Measurements from ENCODE around the gene CNOT3.
"Not testable (repeated sequence)": the region's sequence is repeated elsewhere in the genome, so short reads cannot be mapped to it uniquely, and the experiment has no call there.

Gene CNOT3

DNA sequence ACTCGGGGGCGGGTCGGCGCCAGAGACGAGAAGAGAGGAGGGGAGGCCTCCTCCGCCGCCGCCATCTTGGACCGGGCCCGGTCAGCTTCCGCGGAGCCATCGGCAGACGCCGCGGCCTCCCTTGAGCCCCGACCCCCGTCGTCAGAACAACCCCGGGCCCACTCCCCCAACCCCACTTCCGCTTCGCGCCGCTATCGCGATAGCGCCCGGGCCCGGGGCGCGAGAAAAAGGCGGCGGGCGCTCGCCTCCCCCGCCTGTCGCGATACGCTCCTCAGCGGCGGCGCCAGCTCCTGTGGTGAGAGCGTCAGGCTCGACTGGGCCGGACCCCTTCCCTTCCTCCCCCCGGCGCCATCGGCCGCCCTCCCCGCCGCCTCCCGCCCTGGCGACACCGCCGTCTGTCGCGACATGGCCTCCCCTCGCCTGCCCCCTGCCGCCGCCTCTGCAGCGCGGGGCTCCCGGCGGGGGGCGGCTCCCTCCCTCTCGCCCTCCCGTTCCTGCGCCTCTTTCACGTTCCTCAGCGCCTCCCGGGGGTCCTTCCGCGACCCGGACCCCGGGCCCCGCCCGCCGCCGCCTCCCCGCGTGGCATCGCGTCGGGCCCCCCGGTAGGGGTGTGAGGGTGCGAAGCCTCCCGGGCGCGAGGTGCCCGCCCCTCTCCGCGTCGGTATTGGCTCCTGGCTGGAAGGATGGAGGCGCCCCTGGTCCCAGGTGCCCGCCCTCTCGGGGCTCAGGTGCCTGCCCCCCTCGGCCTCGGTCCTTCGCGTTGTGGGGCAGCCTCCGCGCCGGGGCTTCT is at the start of gene CNOT3:
CNOT3 (plus strand) TSS at position 64 of the 790 bp plus-strand sequence. CDS start 5,217 bp downstream, outside the sequence.
- DNase-seq, result no peak

DNA sequence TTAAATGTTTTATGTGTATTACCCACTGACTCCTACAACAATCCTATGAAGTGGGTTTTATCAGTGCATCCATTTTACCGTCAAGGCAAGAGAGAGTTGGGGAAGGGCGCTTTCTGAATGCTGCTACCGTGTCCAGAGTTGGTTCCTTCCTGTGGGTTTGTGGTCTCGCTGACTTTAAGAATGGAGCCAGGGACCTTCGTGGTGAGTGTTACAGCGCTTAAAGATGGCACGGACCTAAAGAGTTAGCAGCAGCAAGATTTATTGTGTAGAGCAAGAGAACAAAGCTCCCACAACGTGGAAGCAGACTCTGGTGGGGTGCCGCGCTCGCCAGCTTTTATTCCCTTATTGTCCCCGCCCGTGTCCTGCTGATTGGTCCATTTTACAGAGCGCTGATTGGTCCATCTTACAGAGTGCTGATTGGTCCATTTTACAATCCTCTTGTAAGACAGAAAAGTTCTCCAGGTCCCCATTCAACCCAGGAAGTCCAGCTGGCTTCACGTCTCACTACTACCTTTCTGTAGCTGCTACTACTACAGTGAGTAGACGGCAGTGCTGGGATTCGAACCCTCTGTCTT is 43.0 kb upstream of the CNOT3 start:
- DNase-seq, result no peak

DNA sequence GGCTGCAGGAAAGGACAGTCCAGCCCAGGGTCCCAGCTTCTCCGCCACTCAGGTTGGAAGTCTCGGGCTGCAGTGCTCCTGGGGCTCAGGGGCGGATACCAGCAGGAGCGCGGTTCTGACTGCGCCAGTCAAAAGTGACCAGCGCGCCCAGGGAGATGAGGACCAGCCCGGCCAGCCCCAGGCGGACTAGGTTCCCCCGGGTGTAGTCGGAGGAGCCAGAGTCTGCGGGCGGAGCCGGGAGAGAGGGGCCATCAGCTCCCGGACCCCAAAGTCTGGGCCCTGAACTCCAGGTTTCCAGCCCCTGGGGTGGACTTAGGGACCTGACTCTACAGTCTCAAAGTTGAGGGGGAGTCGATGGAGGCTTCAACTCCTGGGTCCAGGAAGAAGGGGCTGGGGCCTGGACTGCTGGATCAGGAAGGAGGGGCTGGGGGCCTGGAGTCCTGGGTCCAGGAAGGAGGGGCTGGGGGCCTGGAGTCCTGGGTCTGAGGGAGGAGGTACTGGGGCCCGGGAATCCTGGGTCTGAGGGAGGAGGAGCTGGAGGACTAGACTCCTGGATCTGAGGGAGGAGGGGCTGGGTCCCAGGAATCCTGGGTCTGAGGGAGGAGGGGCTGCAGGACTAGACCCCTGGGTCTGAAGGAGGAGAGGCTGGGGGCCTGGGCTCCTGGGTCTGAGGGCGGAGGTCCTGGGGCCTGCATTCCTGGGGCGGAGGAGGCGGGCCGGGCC is 42.3 kb upstream of the CNOT3 start:
- DNase-seq, result no peak

DNA sequence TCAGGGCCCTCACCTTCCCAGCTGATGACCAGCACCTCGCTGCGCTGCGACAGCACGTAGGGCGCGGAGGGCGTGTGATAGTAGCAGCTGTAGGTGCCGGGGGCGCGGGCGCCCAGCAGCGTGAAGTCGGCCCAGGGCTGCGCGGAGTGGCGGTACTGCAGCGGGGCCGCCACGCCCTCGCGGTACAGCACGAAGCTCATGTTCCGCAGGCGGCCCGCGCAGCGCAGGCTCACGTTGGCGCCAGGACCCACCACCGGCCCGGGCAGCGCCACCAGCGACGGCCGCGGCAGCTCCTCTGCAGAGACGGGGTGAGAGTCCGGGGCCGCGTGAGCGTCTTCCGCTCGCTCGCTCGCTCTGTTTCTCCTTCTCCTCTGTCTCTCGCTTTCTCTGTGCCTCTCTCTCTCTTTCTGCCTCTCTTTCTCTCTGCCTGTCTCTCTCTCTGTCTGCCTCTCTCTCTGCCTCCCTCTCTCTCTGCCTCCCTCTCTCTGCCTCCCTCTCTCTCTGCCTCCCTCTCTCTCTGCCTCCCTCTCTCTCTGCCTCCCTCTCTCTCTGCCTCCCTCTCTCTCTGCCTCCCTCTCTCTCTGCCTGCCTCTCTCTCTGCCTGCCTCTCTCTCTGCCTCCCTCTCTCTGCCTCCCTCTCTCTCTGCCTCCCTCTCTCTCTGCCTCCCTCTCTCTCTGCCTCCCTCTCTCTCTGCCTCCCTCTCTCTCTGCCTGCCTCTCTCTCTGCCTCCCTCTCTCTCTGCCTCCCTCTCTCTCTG is 41.5 kb upstream of the CNOT3 start:
- DNase-seq, result peak; percentile 41

DNA sequence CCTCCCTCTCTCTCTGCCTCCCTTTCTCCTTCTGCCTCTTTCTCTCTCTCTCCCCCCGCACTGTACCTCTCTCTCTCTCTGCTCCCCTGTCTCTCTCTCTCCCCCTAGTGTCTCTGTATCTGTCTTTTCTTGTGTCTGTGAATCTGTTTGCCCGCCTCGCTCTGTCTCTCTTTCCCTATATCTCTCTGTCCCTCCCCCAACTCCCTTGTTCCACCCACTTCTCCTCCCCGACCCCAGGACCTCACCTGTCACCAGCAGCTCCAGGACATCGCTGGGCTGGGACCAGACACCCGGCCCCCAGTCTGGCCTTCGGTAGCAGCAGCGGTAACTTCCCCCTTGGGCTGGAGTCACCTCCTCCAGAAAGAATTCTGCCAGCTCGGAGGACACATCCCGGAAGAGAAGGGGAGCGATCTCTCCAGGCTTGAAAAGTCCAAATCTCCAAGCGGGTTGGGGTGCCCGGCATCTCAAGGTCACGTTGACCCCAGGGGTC is 40.9 kb upstream of the CNOT3 start:
- no peak for DNase-seq

DNA sequence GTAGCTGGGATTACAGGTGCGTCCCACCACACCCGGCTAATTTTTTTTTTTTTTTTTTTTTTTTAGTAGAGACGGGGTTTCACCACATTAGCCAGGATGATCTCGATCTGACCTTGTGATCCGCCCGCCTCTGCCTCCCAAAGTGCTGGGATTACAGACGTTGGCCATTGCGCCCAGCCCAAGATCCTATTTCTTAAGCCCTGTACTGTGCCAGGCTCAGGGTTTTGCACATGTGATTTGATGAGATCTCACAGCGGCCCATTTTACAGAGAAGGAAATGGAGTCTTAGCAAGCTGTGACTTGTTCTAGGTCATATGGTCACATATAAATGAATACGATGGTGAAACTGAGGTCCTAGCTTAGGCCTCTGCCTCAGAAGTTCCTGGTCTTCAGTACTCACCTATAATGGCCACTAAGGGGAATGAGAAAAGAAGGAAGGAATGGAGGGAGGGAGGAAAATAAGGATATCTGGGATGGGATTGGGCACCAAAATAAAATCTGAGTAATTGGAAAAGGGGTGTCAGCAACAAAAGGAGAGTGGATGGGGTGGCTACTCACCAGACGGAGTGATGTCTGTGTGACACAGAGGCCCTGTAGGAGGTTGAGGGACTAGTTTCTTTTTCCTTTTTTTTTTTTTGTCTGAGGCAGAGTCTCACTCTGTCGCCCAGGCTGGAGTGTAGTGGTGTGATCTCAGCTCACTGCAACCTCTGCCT is 38.2 kb upstream of the CNOT3 start:
- DNase-seq, result no peak

DNA sequence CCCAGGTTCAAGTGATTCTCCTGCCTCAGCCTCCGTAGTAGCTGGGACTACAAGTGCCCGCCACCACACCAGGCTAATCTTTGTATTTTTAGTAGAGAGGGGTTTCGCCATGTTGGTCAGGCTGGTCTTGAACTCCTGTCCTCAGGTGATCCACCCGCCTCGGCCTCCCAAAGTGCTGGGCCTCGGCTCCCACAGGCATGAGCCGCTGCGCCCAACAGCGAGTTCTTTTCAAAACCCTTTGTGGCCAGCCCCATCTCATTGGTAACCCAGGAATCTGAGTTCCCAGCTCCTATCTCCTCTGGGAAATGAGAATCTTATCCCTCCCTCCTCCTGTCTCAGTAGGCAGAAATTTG is 37.7 kb upstream of the CNOT3 start:
- DNase-seq, result not testable (repeated sequence)

DNA sequence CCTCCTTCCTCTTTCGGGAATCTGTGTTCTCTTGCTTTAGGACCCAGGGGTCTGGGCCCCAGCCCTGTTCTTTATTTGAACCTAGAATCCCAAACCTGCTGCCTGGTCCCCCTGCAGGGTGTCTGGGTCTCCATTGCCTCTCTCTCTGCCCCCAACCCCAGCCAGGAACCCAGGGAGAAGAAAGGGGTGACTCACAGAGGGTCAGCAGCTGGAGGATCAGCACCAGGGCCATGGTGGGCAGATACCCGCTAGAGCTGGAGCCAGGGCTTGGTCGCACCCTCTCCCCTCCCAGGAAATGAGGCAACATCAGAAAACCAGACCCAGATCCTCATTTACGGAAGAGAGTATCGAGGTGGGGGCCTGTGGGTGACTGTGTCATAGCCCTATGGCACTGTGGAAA is 37.0 kb upstream of the CNOT3 start, which contains the start of gene OSCAR:
OSCAR (minus strand) TSS at position 243 of the 400 bp plus-strand sequence; CDS start at position 232, 11 bp downstream.
- peak; percentile 59 for DNase-seq

DNA sequence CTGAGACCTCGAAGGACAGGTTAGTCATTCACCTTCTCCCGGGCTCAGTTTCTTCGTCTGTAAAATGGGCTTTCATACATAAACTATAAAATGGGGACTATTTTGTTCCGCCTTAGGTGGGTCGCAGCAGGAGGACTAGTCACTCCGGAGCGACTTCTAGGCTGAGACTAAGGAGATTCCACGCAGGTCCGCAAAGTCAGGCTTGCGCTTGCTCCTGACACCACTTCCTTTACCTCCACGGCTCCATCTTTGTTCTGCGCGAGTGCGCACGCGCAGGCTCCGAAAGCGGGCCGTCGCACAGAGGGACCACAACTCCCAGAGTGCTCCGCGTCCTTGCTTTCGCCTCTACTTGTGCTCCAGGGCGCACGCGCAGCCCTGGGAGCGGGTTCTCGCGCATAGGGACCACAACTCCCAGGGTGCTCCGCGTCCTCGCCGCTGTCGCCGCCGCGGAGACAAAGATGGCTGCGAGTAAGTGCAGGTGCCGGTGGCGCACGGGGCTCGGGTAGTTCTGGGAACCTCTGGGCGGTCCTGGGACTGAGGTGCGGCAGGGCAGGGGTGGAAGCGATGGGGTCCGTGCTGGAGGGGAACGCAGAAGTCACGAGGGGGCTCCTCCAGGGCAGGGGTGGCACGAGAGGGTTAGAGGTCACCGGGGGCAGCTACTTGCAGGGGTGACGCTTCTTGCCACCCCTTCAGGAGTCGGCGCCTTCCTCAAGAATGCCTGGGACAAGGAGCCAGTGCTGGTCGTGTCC is 35.0 kb upstream of the CNOT3 start, which contains the start of gene NDUFA3:
NDUFA3 (plus strand) TSS at position 435 of the 749 bp plus-strand sequence; CDS start at position 459, 24 bp downstream.
- DNase-seq, result peak; percentile 100

DNA sequence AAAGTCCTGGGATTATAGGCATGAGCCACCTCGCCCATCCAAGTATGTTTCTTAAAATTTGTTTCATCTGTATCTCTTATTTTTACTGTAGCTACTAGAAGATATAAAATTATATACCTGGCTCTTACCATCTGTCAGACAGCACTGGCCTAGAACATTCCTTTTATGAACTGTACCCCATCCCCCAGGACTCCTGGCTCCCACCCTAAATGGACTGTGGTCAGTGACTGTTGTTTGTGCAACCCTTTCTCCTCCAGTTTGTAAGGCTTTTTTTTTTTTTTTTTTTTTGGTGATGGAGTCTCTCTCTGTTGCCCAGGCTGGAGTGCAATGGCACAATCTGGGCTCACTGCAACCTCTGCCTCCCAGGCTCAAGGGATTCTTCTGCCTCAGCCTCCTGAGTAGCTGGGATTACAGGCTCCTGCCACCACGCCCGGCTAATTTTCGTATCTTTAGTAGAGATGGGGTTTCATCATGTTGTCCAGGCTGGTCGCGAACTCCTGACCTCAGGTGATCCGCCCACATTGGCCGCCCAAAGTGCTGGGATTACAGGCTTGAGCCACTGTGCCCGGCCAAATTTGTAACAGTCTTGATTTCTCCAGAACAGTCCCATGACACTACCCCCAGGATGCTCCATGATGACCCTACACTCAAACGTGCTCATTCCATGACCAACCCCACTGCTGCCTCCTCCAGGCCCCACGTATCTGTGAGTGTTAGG is 32.4 kb upstream of the CNOT3 start:
- no peak for DNase-seq

DNA sequence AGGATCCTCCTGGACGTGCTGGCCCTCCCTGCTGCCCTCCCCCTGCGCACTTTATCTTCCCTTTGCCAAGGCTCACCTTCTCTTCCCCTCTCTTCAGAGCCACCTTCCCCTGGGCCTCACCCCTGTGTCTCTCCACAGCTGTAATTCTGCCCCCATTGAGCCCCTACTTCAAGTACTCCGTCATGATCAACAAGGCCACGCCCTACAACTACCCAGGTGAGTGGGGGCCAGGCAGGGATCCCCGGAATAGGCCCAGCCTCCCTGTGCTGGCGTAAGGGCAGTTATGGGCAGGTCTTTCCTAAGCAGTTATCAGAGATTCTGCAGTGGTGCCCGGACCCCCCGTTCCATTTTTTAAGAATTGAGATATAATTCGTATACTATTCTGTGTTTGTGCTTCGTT is 31.8 kb upstream of the CNOT3 start:
- no peak for DNase-seq

DNA sequence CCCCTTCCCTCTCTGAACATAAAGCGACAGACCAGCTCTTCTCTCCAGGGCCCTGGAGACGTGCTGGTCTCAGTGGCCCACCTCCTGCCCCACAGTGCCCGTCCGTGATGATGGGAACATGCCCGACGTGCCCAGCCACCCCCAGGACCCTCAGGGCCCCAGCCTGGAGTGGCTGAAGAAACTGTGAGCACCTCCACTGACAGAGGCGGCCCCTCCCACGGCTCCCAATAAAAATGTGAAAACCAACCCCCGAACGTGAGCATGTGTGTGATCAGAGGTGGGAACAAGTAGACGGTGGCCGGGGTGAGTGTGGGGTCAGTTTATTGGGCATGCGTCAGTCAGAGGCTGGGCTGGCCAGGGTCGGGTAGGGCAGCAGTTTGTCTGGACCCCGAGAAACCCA is 30.8 kb upstream of the CNOT3 start:
- DNase-seq, result no peak

DNA sequence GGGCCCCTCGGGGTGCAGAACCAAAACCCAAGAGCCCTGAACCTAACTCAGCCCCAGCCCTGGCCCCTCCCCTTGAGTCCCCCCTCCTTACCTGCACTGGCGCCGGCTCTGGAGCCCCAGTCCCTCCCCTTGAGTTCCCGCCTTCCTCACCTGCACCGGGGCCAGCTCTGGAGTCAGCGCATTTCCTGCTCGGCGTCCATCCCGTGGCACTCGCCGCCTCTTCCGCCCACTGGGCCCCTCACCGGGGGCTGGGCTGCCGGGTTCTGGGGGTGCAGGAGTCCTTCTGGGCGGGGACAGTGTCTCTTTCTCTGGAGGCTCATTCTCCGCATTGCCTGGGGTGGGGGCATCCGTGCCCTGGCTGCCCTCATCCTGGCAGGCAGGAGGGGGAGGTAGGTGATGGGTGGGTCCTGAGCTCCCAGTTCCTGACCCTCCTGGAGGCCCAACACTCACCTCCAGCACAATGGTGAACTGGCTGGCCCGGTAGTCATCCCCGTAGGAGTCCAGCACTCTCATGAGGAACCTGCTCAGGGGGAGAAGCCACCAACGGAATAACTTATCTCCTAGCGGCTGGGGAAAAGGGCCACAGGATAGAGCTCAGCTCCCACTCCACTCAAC is 29.6 kb upstream of the CNOT3 start:
- DNase-seq, result no peak

DNA sequence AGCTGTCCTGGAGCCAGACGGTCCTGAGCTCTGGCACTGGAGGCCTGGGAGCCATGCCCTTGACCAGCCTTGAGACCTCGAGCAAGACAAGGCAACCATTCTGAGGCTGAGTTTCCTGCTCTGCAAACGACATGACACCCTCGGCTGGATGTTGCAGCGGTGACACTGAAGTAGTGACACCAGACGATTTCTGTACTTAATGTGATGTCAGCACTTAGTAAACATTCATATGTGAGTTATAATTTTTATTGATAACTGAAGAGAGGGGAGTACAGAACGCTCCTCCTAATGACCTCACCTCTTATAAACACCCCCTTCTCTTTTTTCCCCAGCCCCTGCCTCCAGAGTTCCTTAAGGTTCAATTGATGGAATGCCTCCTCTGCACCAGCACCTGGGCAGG is 29.1 kb upstream of the CNOT3 start:
- no peak for DNase-seq

DNA sequence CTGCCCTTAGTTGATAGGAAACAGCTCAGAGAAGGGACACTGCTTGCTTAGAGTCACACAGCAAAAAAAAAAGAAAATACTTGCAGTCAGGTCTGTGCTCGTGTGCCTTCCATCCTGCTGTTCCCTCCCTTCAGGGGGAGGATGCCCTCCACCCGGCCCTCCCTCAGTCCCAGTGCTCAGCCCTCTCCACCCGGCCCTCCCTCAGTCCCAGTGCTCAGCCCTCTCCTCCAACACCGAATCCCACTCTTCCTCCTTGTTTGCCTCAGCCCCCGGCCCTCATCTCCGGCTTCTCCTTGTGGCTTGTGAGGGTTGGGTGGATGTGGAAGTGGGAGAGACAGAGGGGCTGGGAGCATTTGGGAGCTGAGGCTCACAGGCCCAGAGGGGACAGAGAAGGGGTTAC is 27.9 kb upstream of the CNOT3 start:
- no peak for DNase-seq

DNA sequence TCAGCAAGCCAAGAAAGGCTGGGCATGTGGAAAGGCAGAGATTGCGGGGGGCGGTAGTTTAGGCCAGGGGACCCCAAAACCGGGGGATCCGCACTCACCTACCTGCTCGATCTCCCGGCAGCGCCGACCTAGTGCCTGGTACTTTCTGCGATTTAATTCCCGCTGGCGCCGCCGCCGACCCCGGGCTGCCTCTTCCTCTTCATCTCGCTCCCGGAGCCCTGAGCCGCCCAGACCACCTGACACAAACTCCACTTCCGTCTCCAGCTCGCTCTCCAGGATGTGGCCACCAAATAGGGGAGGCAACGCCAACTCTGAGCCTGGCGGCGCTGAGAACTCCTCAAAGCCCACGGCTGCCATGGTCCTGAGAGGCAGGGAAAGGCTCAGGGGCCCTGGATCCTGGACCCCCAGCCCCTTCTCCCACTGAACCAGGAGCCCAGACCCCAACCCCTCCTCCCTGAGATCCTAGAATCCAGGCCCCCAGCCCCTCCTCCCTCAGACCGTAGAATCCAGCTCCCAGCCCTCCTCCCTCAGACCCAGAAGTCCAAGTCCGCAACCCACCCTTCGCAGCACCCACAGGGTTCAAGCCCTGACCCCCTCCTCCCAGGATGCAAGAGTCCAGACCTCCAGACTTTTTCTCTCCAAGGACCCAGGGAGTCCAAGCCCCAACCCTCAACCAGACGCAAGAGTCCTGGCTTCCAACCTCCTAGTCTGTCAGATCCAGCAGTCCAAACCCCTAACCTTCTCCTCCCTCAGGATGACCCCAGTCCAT is 23.0 kb upstream of the CNOT3 start:
- no peak for DNase-seq

DNA sequence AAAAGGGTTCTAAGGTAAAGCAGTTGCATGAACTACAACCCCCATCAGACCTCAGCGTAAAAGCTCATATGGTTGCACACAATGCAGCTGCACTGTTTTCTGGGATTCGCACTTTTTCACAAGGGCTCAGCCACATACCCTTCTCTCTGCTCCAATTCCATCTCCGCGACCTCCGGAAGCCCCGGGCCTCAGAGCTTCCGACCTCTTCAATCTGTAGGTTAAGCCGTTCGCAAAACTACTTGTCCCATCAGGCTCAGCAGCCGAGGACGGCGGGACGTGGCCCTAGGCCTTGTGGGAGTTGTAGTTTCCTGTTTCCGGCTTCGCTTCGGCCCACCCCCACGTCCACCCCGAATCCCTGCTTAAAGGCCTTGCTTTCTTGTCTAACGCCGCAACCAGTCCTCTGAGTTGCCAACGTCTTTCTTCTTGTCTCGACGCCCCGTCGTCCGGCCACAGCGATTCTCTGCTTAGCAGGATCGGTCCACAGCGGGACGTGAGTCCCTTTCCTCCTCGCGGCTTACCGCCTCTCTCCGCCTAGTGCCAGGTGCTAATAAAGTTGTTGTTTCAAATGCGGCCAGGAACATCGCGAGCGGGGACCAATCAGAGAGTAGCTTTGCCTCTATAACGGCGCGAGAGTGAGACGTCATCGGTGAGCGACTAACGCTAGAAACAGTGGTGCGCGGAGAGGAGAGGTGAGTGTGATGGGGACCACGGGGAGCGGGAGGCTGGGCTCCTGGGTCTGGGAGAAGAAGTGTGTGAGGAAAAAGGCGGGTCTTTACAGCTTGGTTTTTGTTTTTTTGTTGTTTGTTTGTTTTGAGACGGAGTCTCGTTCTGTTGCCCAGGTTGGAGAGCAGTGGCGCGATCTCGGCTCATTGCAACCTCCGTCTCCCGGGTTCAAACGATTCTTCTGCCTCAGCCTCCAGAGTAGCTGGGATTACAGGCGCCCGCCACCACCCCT is 22.2 kb upstream of the CNOT3 start, which contains the start of the genes PRPF31 and TFPT:
PRPF31 (plus strand) TSS at position 646 of the 955 bp plus-strand sequence. CDS start 2,525 bp downstream, outside the sequence.
TFPT (minus strand) TSS at position 549 of the 955 bp plus-strand sequence; CDS start at position 161, 388 bp downstream.
- peak; percentile 93 for DNase-seq

DNA sequence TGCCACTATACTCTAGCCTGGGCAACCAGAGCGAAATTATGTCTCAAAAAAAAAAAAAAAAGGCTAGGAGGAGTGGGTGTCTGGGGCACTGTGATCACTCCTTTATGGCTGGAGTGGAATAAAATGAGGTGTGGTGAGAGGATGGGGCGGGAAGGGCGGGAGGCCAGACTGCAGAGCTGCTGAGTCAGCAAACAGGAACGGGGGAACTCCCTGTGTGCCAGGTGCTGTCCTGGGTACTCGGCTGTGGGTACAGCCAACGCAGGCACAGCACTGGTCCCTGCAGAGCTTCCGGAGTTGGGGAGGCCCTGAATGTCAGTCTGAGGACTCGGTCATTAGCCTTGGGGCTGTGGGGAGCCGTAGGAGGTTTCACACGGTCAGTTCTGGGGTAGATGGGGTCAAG is 16.3 kb upstream of the CNOT3 start:
- no peak for DNase-seq
